ENCODE data around the gene ADGRD2.

ADGRD2 gene

GRCh38 chr9:124455820-124456219 is 5.6 kb downstream of the ADGRD2 start:
- no peaks in the 10 kb centered on the region for H3K27me3 ChIP-seq (ENCODE audit: control insufficient read depth, low read length)
- H3K4me3 ChIP-seq (ENCODE audit: low read length): no peak overlapping the region
- TF ChIP-seq CTCF (IDR thresholded peaks at IDR 0.05; ENCODE audit: low read depth, low read length, poor library complexity, severe bottlenecking) (no peak), EZH2phosphoT487 (IDR thresholded peaks at IDR 0.05; ENCODE audit: borderline replicate concordance, low read length) (no peak)
- no peaks in the 10 kb centered on the region for H3K4me1 ChIP-seq (ENCODE audit: control insufficient read depth, low read length)
- H3K79me2 ChIP-seq (ENCODE audit: control insufficient read depth, low read length): no peaks in the 10 kb centered on the region
- H3K9me2 ChIP-seq (replicated peaks; ENCODE audit: control insufficient read depth, low read length): no peaks in the 10 kb centered on the region
- H3K36me3 ChIP-seq (ENCODE audit: control insufficient read depth, low read length): no peaks in the 10 kb centered on the region
- H3F3A ChIP-seq (ENCODE audit: control insufficient read depth, insufficient read depth): no peaks in the 10 kb centered on the region
- H3K9me3 ChIP-seq (ENCODE audit: control insufficient read depth, insufficient read depth, low read length): no peaks in the 10 kb centered on the region
- H3K27ac ChIP-seq (ENCODE audit: low read depth, low read length): no peak overlapping the region
- no peak overlapping the region for H3K4me2 ChIP-seq (ENCODE audit: low read length)
- H4K20me1 ChIP-seq (ENCODE audit: control insufficient read depth, insufficient read depth, low read depth, low read length): no peaks in the 10 kb centered on the region

GRCh38 chr9:124456341-124457078 is 6.3 kb downstream of the ADGRD2 start:
- no peaks in the 10 kb centered on the region for H4K20me1 ChIP-seq (ENCODE audit: control insufficient read depth, insufficient read depth, low read depth, low read length)
- TF ChIP-seq CTCF (IDR thresholded peaks at IDR 0.05; ENCODE audit: low read depth, low read length, poor library complexity, severe bottlenecking) (no peak), EZH2phosphoT487 (IDR thresholded peaks at IDR 0.05; ENCODE audit: borderline replicate concordance, low read length) (no peak)

GRCh38 chr9:124457079-124457886 is 7.0 kb downstream of the ADGRD2 start:
- Histone ChIP-seq H3K36me3 (ENCODE audit: control insufficient read depth, low read length) (no peaks in the 10 kb centered on the region), H3K27ac (ENCODE audit: low read depth, low read length) (no peak overlapping the region), H3K9me3 (ENCODE audit: control insufficient read depth, insufficient read depth, low read length) (no peaks in the 10 kb centered on the region), H3K79me2 (ENCODE audit: control insufficient read depth, low read length) (no peaks in the 10 kb centered on the region), H3F3A (ENCODE audit: control insufficient read depth, insufficient read depth) (no peaks in the 10 kb centered on the region), H3K4me1 (ENCODE audit: control insufficient read depth, low read length) (no peaks in the 10 kb centered on the region), H3K4me3 (ENCODE audit: low read length) (no peak overlapping the region), H4K20me1 (ENCODE audit: control insufficient read depth, insufficient read depth, low read depth, low read length) (no peaks in the 10 kb centered on the region), H3K9me2 (replicated peaks; ENCODE audit: control insufficient read depth, low read length) (no peaks in the 10 kb centered on the region), H3K27me3 (ENCODE audit: control insufficient read depth, low read length) (no peaks in the 10 kb centered on the region), H3K4me2 (ENCODE audit: low read length) (no peak overlapping the region)
- TF ChIP-seq EZH2phosphoT487 (IDR thresholded peaks at IDR 0.05; ENCODE audit: borderline replicate concordance, low read length) (no peak), CTCF (IDR thresholded peaks at IDR 0.05; ENCODE audit: low read depth, low read length, poor library complexity, severe bottlenecking) (no peak)

More at GRCh38 chr9:124456341-124457078, 6.3 kb downstream of the ADGRD2 start:
- no peaks in the 10 kb centered on the region for H3F3A ChIP-seq (ENCODE audit: control insufficient read depth, insufficient read depth)
- no peaks in the 10 kb centered on the region for H3K27me3 ChIP-seq (ENCODE audit: control insufficient read depth, low read length)
- no peaks in the 10 kb centered on the region for H3K9me3 ChIP-seq (ENCODE audit: control insufficient read depth, insufficient read depth, low read length)
- no peak overlapping the region for H3K4me2 ChIP-seq (ENCODE audit: low read length)
- no peaks in the 10 kb centered on the region for H3K9me2 ChIP-seq (replicated peaks; ENCODE audit: control insufficient read depth, low read length)
- H3K4me1 ChIP-seq (ENCODE audit: control insufficient read depth, low read length): no peaks in the 10 kb centered on the region
- H3K36me3 ChIP-seq (ENCODE audit: control insufficient read depth, low read length): no peaks in the 10 kb centered on the region
- H3K79me2 ChIP-seq (ENCODE audit: control insufficient read depth, low read length): no peaks in the 10 kb centered on the region
- no peak overlapping the region for H3K4me3 ChIP-seq (ENCODE audit: low read length)
- H3K27ac ChIP-seq (ENCODE audit: low read depth, low read length): no peak overlapping the region

Data from DOHH2 (cell line).